A549 (cell line): ENCODE data around the gene PSMF1.

Experiments used
- CHD2 ChIP-seq: fragments of 150-350 bp; IDR thresholded peaks from 2 replicates; pipeline ENCODE4 v1.6.1; 2014; ENCODE audit warnings: low read length; ENCODE audit not compliant: partially characterized antibody
- CTCF ChIP-seq: fragments of >200 bp; sonication (Bioruptor Twin); formaldehyde crosslinking; IDR thresholded peaks from 3 replicates; pipeline ENCODE4 v1.5.1; 2016
- EP300 ChIP-seq, 2 experiments: fragments of >200 bp; sonication (Bioruptor Twin); formaldehyde crosslinking; IDR thresholded peaks; 2 replicates in 1 of 2; 3 replicates in 1 of 2; pipeline ENCODE4 v1.6.1; 2016 to 2017
- KDM1A ChIP-seq: fragments of 200-600 bp; sonication (generic); IDR thresholded peaks from 2 replicates; pipeline ENCODE4 v1.6.1; 2016; ENCODE audit warnings: low read depth, mild to moderate bottlenecking
- NR3C1 ChIP-seq: fragments of >200 bp; sonication (Bioruptor Twin); formaldehyde crosslinking; IDR thresholded peaks from 3 replicates; pipeline ENCODE4 v1.6.1; 2017
- PHF8 ChIP-seq: fragments of 200-600 bp; sonication (generic); IDR thresholded peaks from 2 replicates; pipeline ENCODE4 v1.6.1; 2016; ENCODE audit warnings: low read depth, mild to moderate bottlenecking, antibody characterized with exemption, moderate library complexity, borderline replicate concordance
- POLR2A ChIP-seq: IDR thresholded peaks from 2 replicates; pipeline ENCODE4 v1.6.1; 2012; ENCODE audit warnings: mild to moderate bottlenecking, low read length
- RFX5 ChIP-seq: fragments of 450-650 bp; IDR thresholded peaks from 2 replicates; pipeline ENCODE4 v1.7.1; 2014; ENCODE audit warnings: antibody characterized with exemption, mild to moderate bottlenecking, moderate library complexity
- ZC3H11A ChIP-seq: fragments of 450-650 bp; IDR thresholded peaks from 2 replicates; pipeline ENCODE4 v1.6.1; 2014; ENCODE audit warnings: antibody characterized with exemption, mild to moderate bottlenecking
- TF ChIP-seq, protein P1 (sequence below): fragments of 250-450 bp; sonication (Bioruptor Pico); IDR thresholded peaks from 2 replicates; pipeline ENCODE4 v1.5.0; 2021; ENCODE audit warnings: mild to moderate bottlenecking, moderate library complexity, borderline replicate concordance
- TF ChIP-seq, protein P2 (sequence below): fragments of 450-650 bp; IDR thresholded peaks from 2 replicates; pipeline ENCODE4 v1.6.1; 2014; ENCODE audit warnings: antibody characterized with exemption
- TF ChIP-seq, protein P3 (sequence below): fragments of 200-600 bp; sonication (generic); IDR thresholded peaks from 2 replicates; pipeline ENCODE4 v1.6.1; 2016; ENCODE audit warnings: antibody characterized with exemption, mild to moderate bottlenecking, moderate library complexity
- TF ChIP-seq, protein P4 (sequence below): IDR thresholded peaks from 2 replicates; pipeline ENCODE4 v1.6.1; 2012

DNA sequence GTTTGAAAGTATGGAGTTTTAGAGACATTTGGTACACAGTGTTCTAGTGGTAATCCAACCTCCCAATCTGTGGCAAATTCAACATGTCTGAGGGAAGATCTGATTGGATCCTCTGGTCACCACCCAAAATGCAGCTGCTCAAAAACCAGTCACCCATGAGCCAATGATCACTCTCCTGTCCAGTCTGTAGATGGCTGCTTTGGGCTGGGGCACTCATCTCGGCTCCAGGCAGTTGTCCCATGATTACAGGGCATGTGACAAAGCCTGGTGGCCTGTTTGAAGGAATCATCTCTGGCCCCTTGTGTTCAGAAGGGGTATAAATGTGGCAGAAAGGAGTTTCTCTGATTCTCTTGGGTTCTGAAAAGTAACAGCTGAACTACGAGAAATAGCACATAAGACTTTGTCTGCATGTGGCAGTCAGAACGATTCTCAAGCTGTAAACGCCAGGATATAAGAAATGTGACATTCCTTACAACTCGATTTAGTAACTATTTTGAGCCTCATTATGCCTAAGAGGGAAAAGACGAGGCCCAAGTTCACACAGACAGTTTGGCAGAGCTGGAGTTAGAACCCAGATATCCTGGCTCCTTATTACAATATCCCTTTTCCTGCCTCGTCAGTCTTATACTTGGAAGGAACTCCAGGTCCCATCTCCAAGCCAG is 80.9 kb downstream of the PSMF1 start:
- TF ChIP-seq CTCF (no peak), PHF8 (no peak), EP300 (IDR thresholded peaks at IDR 0.05) (no peak), RFX5 (no peak), POLR2A (no peak), KDM1A (no peak), CHD2 (no peak), ZC3H11A (no peak), NR3C1 (no peak)
- TF ChIP-seq, protein P1, sequence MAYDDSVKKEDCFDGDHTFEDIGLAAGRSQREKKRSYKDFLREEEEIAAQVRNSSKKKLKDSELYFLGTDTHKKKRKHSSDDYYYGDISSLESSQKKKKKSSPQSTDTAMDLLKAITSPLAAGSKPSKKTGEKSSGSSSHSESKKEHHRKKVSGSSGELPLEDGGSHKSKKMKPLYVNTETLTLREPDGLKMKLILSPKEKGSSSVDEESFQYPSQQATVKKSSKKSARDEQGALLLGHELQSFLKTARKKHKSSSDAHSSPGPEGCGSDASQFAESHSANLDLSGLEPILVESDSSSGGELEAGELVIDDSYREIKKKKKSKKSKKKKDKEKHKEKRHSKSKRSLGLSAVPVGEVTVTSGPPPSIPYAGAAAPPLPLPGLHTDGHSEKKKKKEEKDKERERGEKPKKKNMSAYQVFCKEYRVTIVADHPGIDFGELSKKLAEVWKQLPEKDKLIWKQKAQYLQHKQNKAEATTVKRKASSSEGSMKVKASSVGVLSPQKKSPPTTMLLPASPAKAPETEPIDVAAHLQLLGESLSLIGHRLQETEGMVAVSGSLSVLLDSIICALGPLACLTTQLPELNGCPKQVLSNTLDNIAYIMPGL (CRISPR knock-in tag) = no peak
- TF ChIP-seq, protein P2, sequence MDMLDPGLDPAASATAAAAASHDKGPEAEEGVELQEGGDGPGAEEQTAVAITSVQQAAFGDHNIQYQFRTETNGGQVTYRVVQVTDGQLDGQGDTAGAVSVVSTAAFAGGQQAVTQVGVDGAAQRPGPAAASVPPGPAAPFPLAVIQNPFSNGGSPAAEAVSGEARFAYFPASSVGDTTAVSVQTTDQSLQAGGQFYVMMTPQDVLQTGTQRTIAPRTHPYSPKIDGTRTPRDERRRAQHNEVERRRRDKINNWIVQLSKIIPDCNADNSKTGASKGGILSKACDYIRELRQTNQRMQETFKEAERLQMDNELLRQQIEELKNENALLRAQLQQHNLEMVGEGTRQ = no peak
- TF ChIP-seq, protein P3, sequence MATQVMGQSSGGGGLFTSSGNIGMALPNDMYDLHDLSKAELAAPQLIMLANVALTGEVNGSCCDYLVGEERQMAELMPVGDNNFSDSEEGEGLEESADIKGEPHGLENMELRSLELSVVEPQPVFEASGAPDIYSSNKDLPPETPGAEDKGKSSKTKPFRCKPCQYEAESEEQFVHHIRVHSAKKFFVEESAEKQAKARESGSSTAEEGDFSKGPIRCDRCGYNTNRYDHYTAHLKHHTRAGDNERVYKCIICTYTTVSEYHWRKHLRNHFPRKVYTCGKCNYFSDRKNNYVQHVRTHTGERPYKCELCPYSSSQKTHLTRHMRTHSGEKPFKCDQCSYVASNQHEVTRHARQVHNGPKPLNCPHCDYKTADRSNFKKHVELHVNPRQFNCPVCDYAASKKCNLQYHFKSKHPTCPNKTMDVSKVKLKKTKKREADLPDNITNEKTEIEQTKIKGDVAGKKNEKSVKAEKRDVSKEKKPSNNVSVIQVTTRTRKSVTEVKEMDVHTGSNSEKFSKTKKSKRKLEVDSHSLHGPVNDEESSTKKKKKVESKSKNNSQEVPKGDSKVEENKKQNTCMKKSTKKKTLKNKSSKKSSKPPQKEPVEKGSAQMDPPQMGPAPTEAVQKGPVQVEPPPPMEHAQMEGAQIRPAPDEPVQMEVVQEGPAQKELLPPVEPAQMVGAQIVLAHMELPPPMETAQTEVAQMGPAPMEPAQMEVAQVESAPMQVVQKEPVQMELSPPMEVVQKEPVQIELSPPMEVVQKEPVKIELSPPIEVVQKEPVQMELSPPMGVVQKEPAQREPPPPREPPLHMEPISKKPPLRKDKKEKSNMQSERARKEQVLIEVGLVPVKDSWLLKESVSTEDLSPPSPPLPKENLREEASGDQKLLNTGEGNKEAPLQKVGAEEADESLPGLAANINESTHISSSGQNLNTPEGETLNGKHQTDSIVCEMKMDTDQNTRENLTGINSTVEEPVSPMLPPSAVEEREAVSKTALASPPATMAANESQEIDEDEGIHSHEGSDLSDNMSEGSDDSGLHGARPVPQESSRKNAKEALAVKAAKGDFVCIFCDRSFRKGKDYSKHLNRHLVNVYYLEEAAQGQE = no peak
- TF ChIP-seq, protein P4, sequence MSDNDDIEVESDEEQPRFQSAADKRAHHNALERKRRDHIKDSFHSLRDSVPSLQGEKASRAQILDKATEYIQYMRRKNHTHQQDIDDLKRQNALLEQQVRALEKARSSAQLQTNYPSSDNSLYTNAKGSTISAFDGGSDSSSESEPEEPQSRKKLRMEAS = no peak
